Renal cortical epithelial cell (primary cell): ENCODE measurements around the gene ACBD3. TPM values are rescaled to one million over a fixed set of nuclear protein-coding genes. Genes with fewer than 3 reads are reported as not detected.

Experiments
- DNase-seq: peaks from one replicate; pipeline ENCODE4 v3.0.0-alpha.2; 2011; ENCODE audit warnings: low read depth
- total RNA-seq: library from RNA; depleted of rRNA; stranded (reverse); fragments of >200 nt; gene quantifications from 2 replicates; pipeline ENCODE4 v1.2.3, GENCODE V29; 2014

The ACBD3 gene
- total RNA-seq, 1 donor from 2014 or later, result 66.5 TPM

GRCh38 chr1:226134170-226135058 lies 52.1 kb downstream of the ACBD3 start:
- DNase-seq, result no peak

GRCh38 chr1:226133504-226134123 lies 52.9 kb downstream of the ACBD3 start:
- DNase-seq, result no peak

DNA sequence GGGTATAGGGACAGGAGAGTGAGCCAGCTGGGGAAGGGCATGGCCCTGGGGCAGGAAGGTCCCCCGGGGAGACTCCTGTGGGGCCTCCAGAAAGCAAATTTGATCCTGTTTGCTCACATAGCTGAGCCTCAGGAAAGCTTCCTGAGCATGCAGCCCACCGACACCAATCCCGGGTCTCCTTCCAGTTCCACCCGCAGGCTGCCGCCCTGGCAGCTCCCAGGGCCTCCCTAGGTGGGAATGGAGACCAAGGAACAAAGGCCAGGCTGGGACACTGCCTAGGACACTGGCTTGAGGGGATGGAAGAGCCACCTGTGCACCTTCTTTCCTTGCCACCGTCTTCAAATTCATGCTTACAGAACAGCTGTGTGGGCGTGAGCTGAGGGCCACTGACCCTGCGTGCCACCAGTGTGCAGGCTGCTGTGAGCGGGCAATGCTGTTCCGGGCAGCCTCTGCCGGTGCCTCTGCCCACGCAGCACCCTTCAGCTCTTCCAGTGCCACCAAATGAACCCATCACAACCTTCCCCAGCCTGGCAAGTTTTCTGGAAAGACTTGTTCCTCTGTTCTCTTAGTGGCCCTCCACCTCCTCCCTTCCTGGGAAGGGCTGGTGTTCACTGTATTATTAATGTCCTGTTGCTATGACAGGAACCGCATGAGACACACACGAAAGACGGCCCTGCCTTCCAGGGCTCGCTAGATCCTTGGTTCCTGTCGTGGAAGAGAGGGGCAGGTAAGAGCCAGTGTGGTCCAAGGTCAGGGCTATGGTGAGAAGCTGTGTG lies 53.6 kb downstream of the ACBD3 start:
- peak; percentile 25 for DNase-seq

DNA sequence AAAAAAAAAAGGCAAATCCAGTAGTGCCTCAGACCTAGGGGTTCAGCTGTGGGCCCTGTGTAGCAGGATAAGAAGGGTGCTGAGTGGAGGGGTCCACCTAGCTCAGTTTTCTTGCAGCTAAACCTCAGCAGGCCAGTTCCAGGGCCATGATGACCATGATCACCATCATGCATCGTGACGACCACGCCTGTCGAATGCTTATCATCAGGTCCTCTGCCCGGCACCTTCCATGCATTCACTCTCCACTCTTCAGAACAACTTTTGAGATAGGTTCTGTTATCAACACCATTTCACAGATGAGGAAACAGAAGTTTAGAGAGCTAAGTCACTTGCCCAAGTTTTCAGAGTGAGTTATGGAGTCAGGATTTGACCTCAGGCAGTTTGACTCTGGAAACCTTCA lies 54.9 kb downstream of the ACBD3 start:
- DNase-seq, result no peak

DNA sequence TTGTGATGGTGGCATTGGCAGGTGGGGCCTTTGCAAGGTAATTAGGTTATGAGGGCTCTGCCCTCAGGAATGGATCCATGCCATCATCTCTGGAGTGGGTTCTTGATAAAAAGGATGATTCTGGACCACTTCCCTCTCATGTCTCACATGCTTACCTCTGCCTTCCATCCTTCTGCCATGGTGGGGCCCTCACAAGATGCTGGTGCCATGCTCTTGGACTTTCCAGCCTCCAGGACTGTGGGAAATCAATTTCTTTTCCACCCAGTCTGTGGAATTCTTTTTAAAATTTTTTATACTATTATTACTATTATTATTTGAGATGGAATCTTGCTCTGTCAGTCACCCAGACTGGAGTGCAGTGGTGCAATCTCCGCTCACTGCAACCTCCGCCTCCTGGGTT lies 57.3 kb downstream of the ACBD3 start:
- no peak for DNase-seq

GRCh38 chr1:226128487-226129075 lies 58.0 kb downstream of the ACBD3 start:
- DNase-seq, result no peak

DNA sequence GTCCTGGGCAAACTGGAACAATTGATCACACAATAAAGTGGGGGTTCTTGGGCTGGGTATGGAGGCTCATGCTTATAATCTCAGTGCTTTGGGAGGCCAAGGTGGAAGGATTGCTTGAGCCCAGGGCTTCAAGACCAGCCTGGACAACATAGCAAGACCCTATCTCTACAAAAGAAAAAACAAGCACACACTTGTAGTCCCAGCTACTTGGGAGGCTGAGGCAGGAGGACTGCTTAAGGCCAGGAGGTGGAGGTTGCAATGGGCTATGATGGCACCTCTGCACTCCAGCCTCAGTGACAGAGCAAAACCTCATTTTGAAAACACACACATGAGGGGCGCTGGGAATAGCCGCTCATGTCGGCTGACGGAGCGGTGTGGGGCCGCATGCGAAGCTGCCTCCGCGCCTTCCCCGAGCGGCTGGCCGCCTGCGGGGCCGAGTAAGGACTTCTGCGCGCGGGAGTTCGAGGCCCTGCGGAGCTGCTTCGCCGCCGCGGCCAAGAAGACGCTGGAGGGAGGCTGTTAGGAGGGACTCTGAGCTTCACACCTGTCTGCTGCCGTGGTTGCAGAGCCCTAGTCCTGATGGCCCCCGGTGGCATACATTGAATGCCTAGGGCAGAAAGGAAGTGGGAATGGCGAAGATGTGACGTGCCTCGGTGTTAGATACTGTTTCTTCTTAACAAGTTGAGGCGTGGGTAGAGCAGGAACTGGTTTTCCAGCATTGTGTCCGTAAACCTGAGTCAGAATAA lies 59.5 kb downstream of the ACBD3 start:
- DNase-seq, result no peak

DNA sequence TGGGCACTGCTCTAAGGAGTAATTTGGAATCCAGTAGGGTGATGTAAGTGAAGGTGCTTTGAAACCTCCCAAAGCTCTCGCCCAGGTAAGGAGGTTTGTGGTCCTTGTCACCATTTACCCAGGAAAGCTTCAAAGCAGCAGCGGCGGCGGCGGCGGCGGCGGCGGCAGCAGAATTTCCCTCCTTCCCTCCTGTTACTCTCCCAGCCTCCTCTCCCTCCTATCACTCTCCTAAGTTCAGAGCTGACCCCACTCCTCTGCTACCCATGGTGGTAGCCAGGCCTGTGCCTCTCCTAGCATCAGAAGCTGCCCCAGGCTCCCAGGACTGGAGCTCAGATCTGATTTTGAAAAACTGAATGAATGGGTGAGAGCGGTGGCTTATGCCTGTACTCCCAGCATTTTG lies 60.7 kb downstream of the ACBD3 start:
- no peak for DNase-seq

DNA sequence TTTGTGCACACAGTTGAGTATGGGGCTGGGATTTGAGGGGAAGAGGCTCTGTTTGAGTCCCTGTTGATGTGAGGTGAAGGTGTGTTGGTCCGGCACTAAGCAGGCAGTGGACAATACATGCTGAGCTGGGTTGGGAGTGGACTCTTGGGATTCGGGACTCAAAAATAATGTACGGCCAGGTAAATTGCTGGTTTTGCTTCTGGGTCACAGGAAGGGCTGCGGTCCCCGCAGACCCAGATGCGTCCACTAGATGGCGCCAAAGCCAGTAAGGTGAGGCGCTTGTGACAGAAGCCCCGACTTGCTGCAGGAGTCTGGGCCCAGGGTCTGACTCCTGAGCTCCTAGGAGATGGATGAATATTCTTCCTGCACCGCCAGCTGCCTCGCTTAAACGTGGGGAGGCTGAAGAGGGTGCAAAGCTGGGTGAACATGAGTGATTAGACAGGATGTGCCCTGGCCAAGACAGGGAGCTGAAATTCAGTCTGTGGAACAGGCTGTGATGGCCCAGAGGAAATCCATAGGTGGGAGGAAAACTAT lies 61.4 kb downstream of the ACBD3 start:
- DNase-seq, result peak; percentile 65

- DNase-seq, result peak; percentile 34
Measured at GRCh38 chr1:226123591-226124471, 62.7 kb downstream of the ACBD3 start.

DNA sequence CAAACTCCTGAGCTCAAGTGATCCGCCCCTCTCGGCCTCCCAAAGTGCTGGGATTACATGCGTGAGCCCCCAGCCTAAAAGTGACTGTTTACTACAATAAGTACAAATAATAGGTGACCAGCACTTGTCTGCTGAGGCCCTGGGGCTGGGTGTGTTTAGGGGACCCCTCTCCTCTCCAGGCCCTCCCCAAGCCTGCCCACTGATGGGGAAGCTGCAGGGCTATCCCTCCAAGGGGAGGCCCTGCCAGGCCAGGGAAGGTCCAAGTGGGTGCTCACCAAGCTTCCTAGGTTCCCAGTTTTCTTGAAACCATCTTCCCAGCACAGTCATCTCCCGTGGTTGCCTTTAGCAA lies 63.4 kb downstream of the ACBD3 start:
- no peak for DNase-seq

- no peak for DNase-seq
Measured at GRCh38 chr1:226121587-226122400, 64.7 kb downstream of the ACBD3 start.

DNA sequence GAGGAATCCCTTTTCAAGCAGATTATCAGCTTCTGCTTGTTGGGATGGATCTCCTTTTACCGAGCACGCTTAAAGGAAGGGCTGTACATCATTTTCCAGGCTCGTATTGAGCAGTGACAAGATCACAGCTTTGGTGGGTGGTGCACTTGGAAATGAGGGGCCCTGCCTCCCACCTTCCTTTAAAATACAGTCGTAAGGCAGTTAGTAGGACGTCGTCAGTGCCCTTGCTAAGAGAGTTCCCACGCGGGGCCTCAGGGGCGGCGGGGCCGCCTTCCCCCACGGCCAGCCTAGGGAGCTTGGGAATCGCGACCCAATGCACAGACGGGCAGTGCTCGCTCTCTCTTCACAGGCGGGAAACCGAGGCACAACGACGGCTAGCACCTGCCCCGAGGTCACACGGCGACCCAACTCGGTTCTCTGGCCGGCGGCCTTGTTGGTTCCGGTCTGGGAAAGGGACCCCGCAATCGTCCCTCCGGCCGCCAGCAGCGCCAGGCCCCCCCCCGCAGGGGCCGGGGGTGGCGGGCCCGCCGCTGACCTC lies 65.4 kb downstream of the ACBD3 start:
- DNase-seq, result no peak

- DNase-seq, result no peak
Measured at GRCh38 chr1:226120398-226120797, 66.1 kb downstream of the ACBD3 start.

GRCh38 chr1:226119169-226119568 lies 67.4 kb downstream of the ACBD3 start:
- no peak for DNase-seq

DNA sequence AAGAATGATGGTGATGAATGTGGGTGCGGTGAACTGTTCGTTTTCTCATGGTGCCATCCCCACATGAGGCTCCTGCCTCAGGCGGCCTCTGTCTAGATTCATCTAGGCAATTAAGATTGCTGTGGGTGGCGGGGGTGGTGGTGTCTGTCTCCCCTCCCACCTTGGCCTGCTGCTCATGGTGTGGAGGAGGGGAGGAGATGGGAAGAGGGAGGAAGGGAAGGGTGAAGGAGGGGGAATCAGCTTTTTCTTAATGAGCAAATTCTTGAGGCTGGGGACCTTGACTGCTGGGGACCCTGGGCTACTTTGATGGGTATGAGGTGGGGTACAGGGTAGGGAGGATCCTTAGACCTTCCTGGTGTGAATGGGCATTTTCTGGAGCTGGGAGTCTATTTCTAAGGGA lies 68.2 kb downstream of the ACBD3 start:
- DNase-seq, result no peak

GRCh38 chr1:226117330-226117729 lies 69.2 kb downstream of the ACBD3 start:
- no peak for DNase-seq

- no peak for DNase-seq
Measured at GRCh38 chr1:226116673-226117072, 69.9 kb downstream of the ACBD3 start.

- no peak for DNase-seq
Measured at GRCh38 chr1:226112626-226113025, 73.9 kb downstream of the ACBD3 start.
